NCI-H1930 (cell line): ENCODE data around the gene ARMC8.

Source experiments
- DNase-seq, 2 experiments: peaks; one replicate each; lab custom pipeline; 2025; lab: John Stamatoyannopoulos, UW

The ARMC8 gene

DNA sequence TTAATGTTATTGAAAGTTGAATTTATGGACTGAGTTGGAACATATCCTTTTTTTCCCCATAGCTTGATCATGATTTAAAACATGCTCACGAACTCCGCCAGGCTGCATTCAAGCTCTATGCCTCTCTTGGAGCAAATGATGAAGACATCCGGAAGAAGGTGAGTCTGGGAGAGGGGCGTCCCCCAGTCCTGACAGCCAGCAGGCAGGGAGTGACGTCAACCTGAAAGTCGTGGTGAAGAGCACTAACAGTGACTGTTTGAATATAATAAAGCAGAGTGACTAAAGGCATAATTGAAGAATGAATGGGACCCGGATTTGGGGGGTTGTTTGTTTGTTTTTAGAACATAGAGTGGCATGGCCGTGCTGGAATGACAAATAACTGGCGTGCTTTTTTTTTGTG, 57.9 kb downstream of the ARMC8 start:
- no peak for DNase-seq

DNA sequence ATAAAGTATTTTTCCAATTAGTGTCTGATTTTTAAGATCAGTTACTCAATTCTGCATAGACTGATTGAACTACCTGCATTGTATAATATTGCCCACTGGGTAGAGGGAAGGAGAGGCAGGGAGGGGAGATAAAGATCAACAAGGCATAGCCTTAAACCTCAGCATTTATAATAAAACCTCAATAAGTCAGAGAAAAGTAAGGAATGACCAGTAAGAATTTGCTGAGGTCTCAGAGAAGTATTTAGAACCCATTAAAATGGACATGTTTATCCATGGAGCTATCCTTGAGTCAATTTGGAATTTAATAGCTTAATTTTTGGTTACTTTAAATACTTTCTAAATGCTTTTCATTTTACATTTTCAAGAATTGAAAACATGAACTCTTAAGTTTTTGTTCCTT, 62.5 kb downstream of the ARMC8 start:
- DNase-seq: no peak

- DNase-seq: no peak
Observed at GRCh38 chr3:138253609-138254008, 66.5 kb downstream of the ARMC8 start.

GRCh38 chr3:138254216-138254615, 67.1 kb downstream of the ARMC8 start:
- no peak for DNase-seq

GRCh38 chr3:138256022-138256421, 68.9 kb downstream of the ARMC8 start:
- DNase-seq: no peak

GRCh38 chr3:138257986-138258385, 70.9 kb downstream of the ARMC8 start:
- no peak for DNase-seq

GRCh38 chr3:138259126-138259525, 72.0 kb downstream of the ARMC8 start:
- no peak for DNase-seq

DNA sequence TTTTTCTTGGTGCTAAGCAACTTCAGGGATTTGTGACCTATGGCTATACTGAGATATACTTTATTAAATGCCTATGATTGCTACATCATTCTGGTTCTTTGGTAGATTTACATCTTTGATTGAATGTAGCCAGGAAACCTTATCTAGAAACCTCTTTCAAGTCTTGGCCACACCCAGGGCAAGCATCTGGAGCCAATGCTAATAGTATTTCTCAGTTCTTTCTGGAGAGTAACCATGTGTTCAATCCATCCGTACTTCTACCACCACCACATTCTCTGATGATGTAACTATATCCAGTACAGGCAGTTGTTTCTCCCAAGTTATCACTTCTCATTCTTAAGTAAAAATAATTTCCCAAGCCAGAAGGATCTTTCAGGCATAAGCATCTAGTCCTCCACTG, 73.5 kb downstream of the ARMC8 start:
- DNase-seq: no peak

DNA sequence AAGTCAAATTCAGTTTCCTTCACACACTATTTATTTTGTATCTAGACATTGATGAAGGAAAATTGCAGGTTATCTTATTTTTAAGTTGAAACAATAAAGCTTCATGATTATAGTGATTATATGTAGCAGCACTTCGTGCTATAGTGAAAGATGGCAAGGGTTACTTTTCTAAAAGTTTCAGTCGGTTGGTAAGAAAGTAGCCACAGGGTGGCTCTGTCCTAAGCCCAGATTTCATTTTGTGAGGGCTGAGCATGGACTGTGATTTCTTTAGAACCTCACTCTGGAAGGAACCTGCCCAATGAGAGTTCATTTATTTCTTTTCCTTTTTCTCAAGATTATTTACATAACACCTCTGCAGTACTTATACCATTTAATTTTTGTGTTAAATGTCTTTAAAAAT, 76.0 kb downstream of the ARMC8 start:
- DNase-seq: no peak

DNA sequence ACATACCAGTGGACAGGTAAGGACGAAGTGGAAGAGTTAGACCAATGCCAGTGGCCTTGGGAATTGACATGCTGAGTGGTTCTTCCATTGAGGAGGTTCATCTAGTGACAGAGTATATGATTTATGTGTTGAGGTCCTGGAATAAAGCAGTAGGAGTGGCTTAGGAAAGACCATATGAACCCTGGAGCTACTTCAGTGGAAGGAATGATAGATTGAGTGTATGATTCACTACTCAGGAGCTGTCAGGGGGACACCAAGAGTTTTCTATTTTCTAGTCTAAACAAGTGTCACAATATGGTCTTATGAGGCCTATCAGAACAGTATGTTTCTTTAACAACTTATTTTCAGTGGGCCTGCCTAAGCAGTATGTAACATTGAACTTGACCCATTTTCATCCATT, 78.6 kb downstream of the ARMC8 start:
- DNase-seq: no peak

- no peak for DNase-seq
Observed at GRCh38 chr3:138267083-138267482, 80.0 kb downstream of the ARMC8 start.

GRCh38 chr3:138270245-138270644, 83.1 kb downstream of the ARMC8 start:
- DNase-seq: no peak

GRCh38 chr3:138271189-138271794, 84.2 kb downstream of the ARMC8 start:
- DNase-seq: no peak

- no peak for DNase-seq
Observed at GRCh38 chr3:138281561-138281960, 94.5 kb downstream of the ARMC8 start.

DNA sequence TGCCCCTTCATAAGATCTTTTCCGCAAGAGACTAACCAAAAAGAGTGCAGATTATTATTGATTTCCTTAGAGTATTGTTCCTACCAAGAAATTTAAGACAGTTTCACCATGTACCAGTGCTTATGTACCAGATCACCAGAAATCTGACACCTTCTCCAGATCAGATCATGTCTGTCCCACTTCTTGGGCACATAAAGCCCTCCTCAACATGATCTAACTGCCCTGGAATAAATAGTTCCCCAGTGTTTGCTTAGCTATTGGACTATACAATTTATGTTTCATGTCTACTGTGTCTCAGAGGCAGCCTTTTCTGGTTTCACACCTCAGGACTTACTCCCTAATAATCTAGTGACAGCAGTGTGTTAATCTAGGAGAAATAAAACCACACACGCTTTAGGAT, 95.7 kb downstream of the ARMC8 start:
- DNase-seq: no peak

DNA sequence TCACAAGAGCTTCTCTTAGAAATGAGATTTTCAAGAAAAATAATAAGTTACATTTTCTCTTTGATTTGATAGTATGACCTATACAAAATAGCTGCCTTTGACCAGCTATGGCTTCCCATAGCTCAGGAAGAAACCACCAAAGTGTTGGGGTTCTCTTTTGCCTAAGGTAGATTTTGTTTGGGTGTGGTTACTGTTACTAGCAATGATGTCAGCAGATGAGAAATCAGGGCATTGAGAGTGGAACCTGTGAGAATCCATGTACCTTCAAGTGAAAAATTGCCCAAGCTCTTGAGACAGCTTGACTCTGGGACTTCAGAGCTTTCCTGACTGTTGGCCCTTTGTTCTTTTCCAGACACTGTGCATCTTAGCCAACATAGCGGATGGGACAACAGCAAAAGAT, 97.0 kb downstream of the ARMC8 start:
- DNase-seq: no peak

DNA sequence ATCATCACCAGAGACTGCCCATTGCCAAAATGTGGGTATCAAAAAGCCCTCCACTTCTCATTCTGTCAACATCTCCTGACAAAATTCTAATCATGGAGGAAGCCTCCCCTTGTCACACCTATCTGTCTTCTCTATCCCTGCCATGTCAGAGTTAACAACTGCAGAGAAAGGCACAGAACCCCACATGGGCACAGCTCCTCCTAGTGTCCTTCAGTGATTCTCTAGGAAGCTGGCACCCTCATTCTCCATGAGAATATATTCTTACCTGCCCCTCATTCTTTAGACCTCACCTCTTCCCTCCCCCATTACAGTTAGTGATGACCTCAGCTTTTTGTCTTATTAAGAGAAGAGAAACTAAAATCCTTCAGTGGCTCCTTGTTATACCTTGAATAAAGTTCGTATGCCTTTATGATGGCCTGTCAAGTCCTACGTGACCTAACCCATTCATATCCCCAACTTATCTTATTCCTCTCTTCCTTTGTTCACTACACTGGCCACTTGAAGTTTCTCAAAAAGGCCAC, 97.9 kb downstream of the ARMC8 start:
- DNase-seq: no peak

GRCh38 chr3:138289260-138289659, 102.2 kb downstream of the ARMC8 start:
- DNase-seq: no peak

GRCh38 chr3:138289701-138290100, 102.6 kb downstream of the ARMC8 start:
- DNase-seq: no peak

GRCh38 chr3:138296639-138297038, 109.5 kb downstream of the ARMC8 start:
- DNase-seq: no peak

- DNase-seq: no peak
Observed at GRCh38 chr3:138297059-138297607, 110.0 kb downstream of the ARMC8 start.

GRCh38 chr3:138297876-138298275, 110.8 kb downstream of the ARMC8 start:
- DNase-seq: no peak

DNA sequence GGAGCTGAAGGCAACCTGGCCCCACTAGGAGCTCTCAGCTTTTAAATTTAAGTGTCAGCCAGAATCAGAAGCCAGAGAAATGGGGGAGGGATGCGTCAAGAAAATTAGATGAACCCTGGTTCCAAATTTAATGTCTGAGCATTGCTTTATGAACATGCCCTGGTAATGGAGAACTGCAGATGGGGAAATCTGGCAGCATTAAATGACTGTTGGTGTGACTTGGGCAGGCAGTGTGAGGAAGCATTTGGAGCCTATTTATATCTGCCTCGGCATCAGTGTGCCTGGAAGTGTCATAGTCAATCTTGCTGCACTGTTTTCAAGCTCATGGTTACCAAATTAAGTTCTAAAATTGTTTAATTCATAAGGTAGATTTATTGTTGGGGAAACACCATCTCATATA, 113.5 kb downstream of the ARMC8 start:
- DNase-seq: no peak

GRCh38 chr3:138303474-138303873, 116.4 kb downstream of the ARMC8 start:
- no peak for DNase-seq
